ENCODE data around the gene SNAP47.

DNA sequence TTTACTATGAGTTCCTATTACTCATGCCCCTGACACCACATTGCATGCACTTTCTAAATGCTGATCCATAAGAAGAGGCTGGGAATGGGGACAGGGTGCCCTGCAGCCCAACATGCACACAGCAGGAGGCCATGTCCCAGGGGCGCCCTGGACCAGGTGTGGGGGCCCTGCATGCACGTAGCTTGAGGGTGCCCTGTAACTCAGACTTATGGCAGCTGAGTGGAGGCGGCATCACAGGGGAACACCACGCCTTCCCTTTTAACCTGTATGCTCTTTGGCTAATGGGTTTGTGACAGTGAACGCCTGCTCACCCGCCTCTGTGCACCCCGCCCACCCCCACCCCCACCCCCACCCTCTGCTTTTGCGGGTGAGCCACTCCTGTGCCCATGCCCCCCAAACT, 36.1 kb downstream of the SNAP47 start:
- TF ChIP-seq, protein P1, sequence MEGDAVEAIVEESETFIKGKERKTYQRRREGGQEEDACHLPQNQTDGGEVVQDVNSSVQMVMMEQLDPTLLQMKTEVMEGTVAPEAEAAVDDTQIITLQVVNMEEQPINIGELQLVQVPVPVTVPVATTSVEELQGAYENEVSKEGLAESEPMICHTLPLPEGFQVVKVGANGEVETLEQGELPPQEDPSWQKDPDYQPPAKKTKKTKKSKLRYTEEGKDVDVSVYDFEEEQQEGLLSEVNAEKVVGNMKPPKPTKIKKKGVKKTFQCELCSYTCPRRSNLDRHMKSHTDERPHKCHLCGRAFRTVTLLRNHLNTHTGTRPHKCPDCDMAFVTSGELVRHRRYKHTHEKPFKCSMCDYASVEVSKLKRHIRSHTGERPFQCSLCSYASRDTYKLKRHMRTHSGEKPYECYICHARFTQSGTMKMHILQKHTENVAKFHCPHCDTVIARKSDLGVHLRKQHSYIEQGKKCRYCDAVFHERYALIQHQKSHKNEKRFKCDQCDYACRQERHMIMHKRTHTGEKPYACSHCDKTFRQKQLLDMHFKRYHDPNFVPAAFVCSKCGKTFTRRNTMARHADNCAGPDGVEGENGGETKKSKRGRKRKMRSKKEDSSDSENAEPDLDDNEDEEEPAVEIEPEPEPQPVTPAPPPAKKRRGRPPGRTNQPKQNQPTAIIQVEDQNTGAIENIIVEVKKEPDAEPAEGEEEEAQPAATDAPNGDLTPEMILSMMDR (IDR thresholded peaks at IDR 0.05; ENCODE audit: low read depth, low read length, poor library complexity, severe bottlenecking): no peak
- no peak for TF ChIP-seq EZH2phosphoT487 (IDR thresholded peaks at IDR 0.05; ENCODE audit: borderline replicate concordance, low read length)
